Panc1 (cell line): ENCODE results near the gene DHRS13. TPM values are rescaled to one million over a fixed set of nuclear protein-coding genes. Genes with fewer than 3 reads are reported as not detected.

ENCODE experiments used
- ATAC-seq: fragments of 200-7000 bp; cut with Tn5 transposase; 2 replicates; pipeline ENCODE4 v1.9.1; 2020; ENCODE audit warnings: mild to moderate bottlenecking, moderate library complexity
- BruUV-seq: library from RNA; stranded (reverse); fragments of 400-500 nt; replicated peaks from 2 replicates; lab custom pipeline; 2021; lab: Mats Ljungman, UMichigan
- CTCF ChIA-PET: fragments of 300-600 bp; sonication (Branson Sonifier 250); formaldehyde crosslinking; loops from one replicate; lab custom pipeline; 2022; ENCODE audit warnings: antibody characterized with exemption; lab: Charles Lee
- POLR2A ChIA-PET: fragments of 300-600 bp; sonication (Branson Sonifier 250); formaldehyde crosslinking; loops from one replicate; lab custom pipeline; 2022; ENCODE audit warnings: antibody characterized with exemption; lab: Charles Lee
- DNase-seq: peaks from one replicate; pipeline ENCODE4 v3.0.0-alpha.2; 2010; ENCODE audit warnings: low read depth, low spot score
- H3K27ac ChIP-seq: 2 replicates; pipeline ENCODE4 v1.5.1; 2011; ENCODE audit warnings: mild to moderate bottlenecking, low read length, inconsistent platforms
- H3K27me3 ChIP-seq: fragments of 200-500 bp; sonication (Bioruptor generic); 2 replicates; pipeline ENCODE4 v1.6.0; 2014; ENCODE audit warnings: low read length, inconsistent platforms; ENCODE audit not compliant: control insufficient read depth, insufficient read depth
- H3K36me3 ChIP-seq: fragments of 200-500 bp; sonication (Bioruptor generic); 2 replicates; pipeline ENCODE4 v1.5.1; 2014; ENCODE audit warnings: inconsistent platforms, mild to moderate bottlenecking, low read length, moderate library complexity; ENCODE audit not compliant: control insufficient read depth, insufficient read depth
- H3K4me1 ChIP-seq: 2 replicates; pipeline ENCODE4 v1.5.1; 2011; ENCODE audit warnings: inconsistent platforms, mild to moderate bottlenecking, low read length, moderate library complexity; ENCODE audit not compliant: control insufficient read depth, insufficient read depth
- H3K4me3 ChIP-seq, 2 experiments: 2 replicates each; pipeline ENCODE4 v1.5.1; 2011 to 2012; ENCODE audit warnings: low read depth in 2 of 2, low read length in 2 of 2, mild to moderate bottlenecking in 2 of 2, inconsistent platforms in 1 of 2, moderate library complexity in 1 of 2
- H3K9me3 ChIP-seq: fragments of 200-500 bp; sonication (Bioruptor generic); 2 replicates; pipeline ENCODE4 v1.5.1; 2014; ENCODE audit warnings: low read depth, mild to moderate bottlenecking, inconsistent platforms, low read length, moderate library complexity; ENCODE audit not compliant: control insufficient read depth, insufficient read depth
- CTCF ChIP-seq: fragments of 450-650 bp; IDR thresholded peaks from 2 replicates; pipeline ENCODE4 v1.5.1; 2017; ENCODE audit warnings: mild to moderate bottlenecking
- POLR2AphosphoS5 ChIP-seq: IDR thresholded peaks from 2 replicates; pipeline ENCODE4 v1.6.1; 2012; ENCODE audit warnings: mild to moderate bottlenecking, low read depth, low read length, moderate library complexity
- SIN3A ChIP-seq: IDR thresholded peaks from 2 replicates; pipeline ENCODE4 v1.6.1; 2012; ENCODE audit warnings: low read depth, mild to moderate bottlenecking, low read length, moderate library complexity, borderline replicate concordance; ENCODE audit not compliant: insufficient read depth
- TCF7L2 ChIP-seq: IDR thresholded peaks from 2 replicates; pipeline ENCODE4 v1.6.1; 2011; ENCODE audit warnings: mild to moderate bottlenecking, low read depth, low read length, inconsistent platforms
- in situ Hi-C: cut with HindIII; loops from 2 replicates; pipeline ENCODE4 v1.10.0; 2016; ENCODE audit warnings: low sequenced_read_pairs, low pct_unique_long_range_greater_than_20kb
- intact Hi-C: fragments of 100-400 bp; cut with micrococcal nuclease; formaldehyde crosslinking; loops from one replicate; pipeline ENCODE4 v1.10.0; 2022; ENCODE audit not compliant: unreplicated experiment
- total RNA-seq: library from RNA; stranded (reverse); gene quantifications from one replicate; pipeline ENCODE4 v1.2.1, GENCODE V29; 2021; ENCODE audit not compliant: unreplicated experiment
- TF ChIP-seq, protein P1 (sequence below), 2 experiments: IDR thresholded peaks; 2 replicates each; pipeline ENCODE4 v1.6.1; 2011 to 2012; ENCODE audit warnings: low read depth in 2 of 2, control low read depth in 1 of 2, low read length in 1 of 2, mild to moderate bottlenecking in 1 of 2, moderate library complexity in 1 of 2; ENCODE audit not compliant: insufficient read depth in 1 of 2

The DHRS13 gene
- total RNA-seq, 1 experiment from 2014 or later, result 5.2 TPM

DNA sequence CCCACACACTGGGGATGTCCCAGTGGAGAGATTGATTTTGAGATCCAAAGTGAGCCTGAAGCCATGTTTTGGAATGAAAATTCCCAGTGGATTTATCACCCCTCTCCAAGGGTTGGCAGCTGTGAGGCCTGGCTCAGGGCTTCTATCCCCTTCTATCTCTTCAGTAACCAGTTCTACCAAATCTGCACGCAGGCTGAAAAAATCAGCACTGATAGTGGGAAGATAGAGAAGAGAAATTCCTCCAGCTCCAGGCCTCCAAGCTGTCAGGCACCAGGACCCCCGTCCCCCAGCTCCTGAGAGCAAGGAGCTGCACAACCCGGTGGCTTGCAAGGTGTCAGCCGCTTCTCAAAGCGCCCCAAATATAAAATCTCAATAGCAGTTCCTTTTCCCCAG lies 6.4 kb downstream of the DHRS13 start:
- Histone ChIP-seq H3K27ac (peak overlapping the region; percentile 80), H3K4me3 (peak overlapping the region; percentile 77 to 89), H3K36me3 (no peaks in the 10 kb centered on the region; the same call in 1 of the 2 replicates), H3K27me3 (no peaks in the 10 kb centered on the region), H3K9me3 (no peaks in the 10 kb centered on the region), H3K4me1 (peaks cover 15% of the 10 kb centered on the region)
- intact Hi-C loops (no loop called here), in situ Hi-C loops (no loop called here)
- CTCF ChIA-PET, result no interaction called here
- TF ChIP-seq POLR2AphosphoS5 (no peak), CTCF (no peak), TCF7L2 (no peak), SIN3A (no peak)
- TF ChIP-seq, protein P1, sequence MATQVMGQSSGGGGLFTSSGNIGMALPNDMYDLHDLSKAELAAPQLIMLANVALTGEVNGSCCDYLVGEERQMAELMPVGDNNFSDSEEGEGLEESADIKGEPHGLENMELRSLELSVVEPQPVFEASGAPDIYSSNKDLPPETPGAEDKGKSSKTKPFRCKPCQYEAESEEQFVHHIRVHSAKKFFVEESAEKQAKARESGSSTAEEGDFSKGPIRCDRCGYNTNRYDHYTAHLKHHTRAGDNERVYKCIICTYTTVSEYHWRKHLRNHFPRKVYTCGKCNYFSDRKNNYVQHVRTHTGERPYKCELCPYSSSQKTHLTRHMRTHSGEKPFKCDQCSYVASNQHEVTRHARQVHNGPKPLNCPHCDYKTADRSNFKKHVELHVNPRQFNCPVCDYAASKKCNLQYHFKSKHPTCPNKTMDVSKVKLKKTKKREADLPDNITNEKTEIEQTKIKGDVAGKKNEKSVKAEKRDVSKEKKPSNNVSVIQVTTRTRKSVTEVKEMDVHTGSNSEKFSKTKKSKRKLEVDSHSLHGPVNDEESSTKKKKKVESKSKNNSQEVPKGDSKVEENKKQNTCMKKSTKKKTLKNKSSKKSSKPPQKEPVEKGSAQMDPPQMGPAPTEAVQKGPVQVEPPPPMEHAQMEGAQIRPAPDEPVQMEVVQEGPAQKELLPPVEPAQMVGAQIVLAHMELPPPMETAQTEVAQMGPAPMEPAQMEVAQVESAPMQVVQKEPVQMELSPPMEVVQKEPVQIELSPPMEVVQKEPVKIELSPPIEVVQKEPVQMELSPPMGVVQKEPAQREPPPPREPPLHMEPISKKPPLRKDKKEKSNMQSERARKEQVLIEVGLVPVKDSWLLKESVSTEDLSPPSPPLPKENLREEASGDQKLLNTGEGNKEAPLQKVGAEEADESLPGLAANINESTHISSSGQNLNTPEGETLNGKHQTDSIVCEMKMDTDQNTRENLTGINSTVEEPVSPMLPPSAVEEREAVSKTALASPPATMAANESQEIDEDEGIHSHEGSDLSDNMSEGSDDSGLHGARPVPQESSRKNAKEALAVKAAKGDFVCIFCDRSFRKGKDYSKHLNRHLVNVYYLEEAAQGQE (IDR thresholded peaks at IDR 0.05; ENCODE audit: insufficient read depth in 1 of 2, low read depth in 2 of 2, low read length in 1 of 2), result no peak
- no TSS peak for BruUV-seq
- DNase-seq, result no peak
- ATAC-seq, result no peak
- POLR2A ChIA-PET, result no interaction called here

- POLR2A ChIA-PET, result no interaction called here
- in situ Hi-C loops, result no loop called here
Observed at GRCh38 chr17:28895794-28896447, 7.0 kb downstream of the DHRS13 start.

More at GRCh38 chr17:28895794-28896447, 7.0 kb downstream of the DHRS13 start:
- CTCF ChIA-PET, result no interaction called here
- H3K27me3 ChIP-seq, result no peaks in the 10 kb centered on the region
- H3K36me3 ChIP-seq, result no peaks in the 10 kb centered on the region; the same call in 1 of the 2 replicates
- H3K9me3 ChIP-seq, result no peaks in the 10 kb centered on the region
- ATAC-seq (no peak), DNase-seq (no peak)
- peak overlapping the region; percentile 77 to 89 for H3K4me3 ChIP-seq
- intact Hi-C loops, result no loop called here
- H3K4me1 ChIP-seq, result peaks cover 15% of the 10 kb centered on the region
- TF ChIP-seq, protein P1 (IDR thresholded peaks at IDR 0.05; ENCODE audit: insufficient read depth in 1 of 2, low read depth in 2 of 2, low read length in 1 of 2), result no peak
- TF ChIP-seq CTCF (no peak), TCF7L2 (no peak), SIN3A (no peak), POLR2AphosphoS5 (no peak)
- BruUV-seq, result no TSS peak
- peak overlapping the region; percentile 80 for H3K27ac ChIP-seq
